BLaER1 treated with 17β-estradiol and CSF1 and Interleukin-3, amounts not matched to agents 10 nM and 100 nM (cell line): Measurements from ENCODE around the gene CCDC85A.
"Not testable (repeated sequence)": the region's sequence is repeated elsewhere in the genome, so short reads cannot be mapped to it uniquely, and the experiment has no call there.

Experiments used
- H3K27ac ChIP-seq, 11 experiments: shearing (Covaris generic); formaldehyde crosslinking; 2 replicates each; pipeline ENCODE4 v1.8.1; 2022
- H3K27me3 ChIP-seq, 11 experiments: shearing (Covaris generic); formaldehyde crosslinking; 2 replicates each; pipeline ENCODE4 v1.8.1; 2022
- H3K36me3 ChIP-seq, 11 experiments: shearing (Covaris generic); formaldehyde crosslinking; 2 replicates each; pipeline ENCODE4 v1.8.1; 2022
- H3K4me1 ChIP-seq, 10 experiments: shearing (Covaris generic); formaldehyde crosslinking; 2 replicates each; pipeline ENCODE4 v1.8.1; 2022
- H3K4me2 ChIP-seq, 11 experiments: shearing (Covaris generic); formaldehyde crosslinking; 2 replicates each; pipeline ENCODE4 v1.8.1; 2022
- H3K4me3 ChIP-seq, 10 experiments: shearing (Covaris generic); formaldehyde crosslinking; 2 replicates each; pipeline ENCODE4 v1.8.1; 2022
- H3K9ac ChIP-seq, 11 experiments: shearing (Covaris generic); formaldehyde crosslinking; 2 replicates each; pipeline ENCODE4 v1.8.1; 2022
- H3K9me3 ChIP-seq, 11 experiments: shearing (Covaris generic); formaldehyde crosslinking; replicated peaks in 1 of 11; 2 replicates each; pipeline ENCODE4 v1.8.1; 2022
- H4K20me1 ChIP-seq, 11 experiments: shearing (Covaris generic); formaldehyde crosslinking; 2 replicates each; pipeline ENCODE4 v1.8.1; 2022
- Cebpa-rat ChIP-seq, 11 experiments: shearing (Covaris generic); IDR thresholded peaks; 2 replicates each; pipeline ENCODE4 v1.8.1; 2022

CCDC85A gene

GRCh38 chr2:56183643-56184499 lies at the start of gene CCDC85A:
TSS of gene CCDC85A (plus strand) at chr2:56183990. CDS start at chr2:56184625, 635 bp downstream.
- peak within 1 kb of the TSS; percentile 67 to 79 (median 74) for H3K4me3 ChIP-seq
- peak within 1 kb of the TSS; percentile 4 to 71 (median 62); a peak in 20 of 22 replicates for H3K9ac ChIP-seq
- H3K9me3 ChIP-seq, result no peaks in the 10 kb centered on the region
- peaks cover 0 to 17% (median 0%) of the 10 kb centered on the region in 11 experiments; a peak in 5 of 22 replicates for H4K20me1 ChIP-seq
- H3K27ac ChIP-seq, result no peak within 1 kb of the TSS
- peak within 1 kb of the TSS; percentile 94 to 100 (median 99) for H3K4me2 ChIP-seq
- no peaks in the 10 kb centered on the region for H3K36me3 ChIP-seq
- H3K27me3 ChIP-seq, result peaks cover 33 to 52% (median 44%) of the 10 kb centered on the region in 11 experiments
- peaks cover 13 to 31% (median 23%) of the 10 kb centered on the region in 10 experiments; a peak in 19 of 20 replicates for H3K4me1 ChIP-seq
- TF ChIP-seq Cebpa-rat (IDR thresholded peaks at IDR 0.05), result no peak

DNA sequence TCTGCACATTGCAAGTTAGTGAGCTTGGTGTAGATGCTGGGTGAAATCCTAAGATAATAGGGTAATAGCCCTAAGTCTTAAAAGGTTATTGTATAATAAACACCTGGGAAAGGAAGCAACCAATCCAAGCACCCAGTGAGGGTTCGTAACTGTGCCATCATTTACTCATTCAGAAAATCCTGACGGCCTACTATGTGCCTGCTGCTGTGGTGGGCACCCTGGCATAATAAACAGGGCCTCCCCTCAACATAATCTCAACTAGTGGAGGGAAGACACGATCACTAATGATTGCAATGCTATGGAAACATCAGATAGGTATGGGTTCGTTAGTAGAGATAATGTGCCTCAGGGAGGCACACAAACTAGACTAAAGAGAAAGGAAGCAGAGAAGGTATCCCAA lies 48.9 kb upstream of the CCDC85A start:
- no peak overlapping the region for H3K4me3 ChIP-seq
- TF ChIP-seq Cebpa-rat (IDR thresholded peaks at IDR 0.05), result no peak
- H3K9me3 ChIP-seq, result no peaks in the 10 kb centered on the region
- H3K4me2 ChIP-seq, result peak overlapping the region in 2 of 11 experiments; percentile 48 to 53; a peak in 4 of 22 replicates
- H4K20me1 ChIP-seq, result no peaks in the 10 kb centered on the region
- peak overlapping the region in 1 of 11 experiments; percentile 52; a peak in 2 of 22 replicates for H3K27ac ChIP-seq
- no peak overlapping the region for H3K9ac ChIP-seq
- no peaks in the 10 kb centered on the region for H3K36me3 ChIP-seq
- no peaks in the 10 kb centered on the region for H3K27me3 ChIP-seq
- peaks cover 0 to 45% (median 4%) of the 10 kb centered on the region in 10 experiments; a peak in 7 of 20 replicates for H3K4me1 ChIP-seq

DNA sequence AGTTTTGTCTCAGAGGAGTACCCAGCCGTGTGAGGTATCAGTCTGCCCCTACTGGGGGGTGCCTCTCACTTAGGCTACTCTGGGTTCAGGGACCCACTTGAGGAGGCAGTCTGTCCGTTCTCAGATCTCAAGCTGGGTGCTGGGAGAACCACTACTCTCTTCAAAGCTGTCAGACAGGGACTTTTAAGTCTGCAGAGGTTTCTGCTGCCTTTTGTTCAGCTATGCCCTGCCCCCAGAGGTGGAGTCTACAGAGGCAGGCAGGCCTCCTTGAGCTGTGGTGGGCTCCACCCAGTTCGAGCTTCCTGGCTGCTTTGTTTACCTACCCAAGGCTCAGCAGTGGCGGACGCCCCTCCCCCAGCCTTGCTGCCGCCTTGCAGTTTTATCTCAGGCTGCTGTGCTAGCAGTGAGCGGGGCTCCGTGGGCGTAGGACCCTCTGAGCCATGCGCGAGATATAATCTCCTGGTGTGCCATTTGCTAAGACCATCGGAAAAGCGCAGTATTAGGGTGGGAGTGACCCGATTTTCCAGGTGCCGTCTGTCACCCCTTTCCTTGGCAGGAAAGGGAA lies 41.2 kb upstream of the CCDC85A start:
- H3K4me2 ChIP-seq, H3K27ac ChIP-seq: not testable (repeated sequence)

DNA sequence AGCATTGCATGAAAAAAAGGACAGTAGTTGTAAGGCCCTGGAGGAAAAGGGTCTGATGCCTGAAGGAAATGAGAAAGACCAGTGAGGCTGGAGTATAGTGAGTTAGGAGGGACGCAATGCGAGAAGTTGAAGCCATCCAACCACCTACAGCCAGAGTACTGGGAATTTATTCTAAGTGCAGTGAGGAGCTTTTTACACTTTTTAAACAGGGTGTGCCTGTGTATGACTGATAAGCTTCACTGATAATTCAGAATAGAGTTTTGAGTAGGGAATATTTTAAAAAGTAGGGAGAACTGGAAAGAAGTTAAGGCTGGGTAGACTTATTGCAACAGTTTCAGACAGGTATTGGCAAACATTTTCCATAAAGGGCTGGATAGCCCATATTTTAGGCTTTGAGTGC lies 35.9 kb upstream of the CCDC85A start:
- Histone ChIP-seq H4K20me1 (no peaks in the 10 kb centered on the region), H3K36me3 (no peaks in the 10 kb centered on the region), H3K9ac (no peak overlapping the region), H3K4me2 (no peak overlapping the region), H3K9me3 (peaks cover 0 to 6% (median 0%) of the 10 kb centered on the region in 11 experiments; a peak in 6 of 22 replicates), H3K4me3 (no peak overlapping the region), H3K27ac (no peak overlapping the region), H3K4me1 (no peaks in the 10 kb centered on the region), H3K27me3 (no peaks in the 10 kb centered on the region)
- no peak for TF ChIP-seq Cebpa-rat (IDR thresholded peaks at IDR 0.05)

More for the DNA sequence above, 41.2 kb upstream of the CCDC85A start:
- H3K9ac ChIP-seq, H3K27me3 ChIP-seq, H4K20me1 ChIP-seq, H3K36me3 ChIP-seq, H3K4me3 ChIP-seq, H3K4me1 ChIP-seq: not testable (repeated sequence)
- peaks cover 0 to 11% (median 0%) of the 10 kb centered on the region in 11 experiments; a peak in 6 of 22 replicates for H3K9me3 ChIP-seq

DNA sequence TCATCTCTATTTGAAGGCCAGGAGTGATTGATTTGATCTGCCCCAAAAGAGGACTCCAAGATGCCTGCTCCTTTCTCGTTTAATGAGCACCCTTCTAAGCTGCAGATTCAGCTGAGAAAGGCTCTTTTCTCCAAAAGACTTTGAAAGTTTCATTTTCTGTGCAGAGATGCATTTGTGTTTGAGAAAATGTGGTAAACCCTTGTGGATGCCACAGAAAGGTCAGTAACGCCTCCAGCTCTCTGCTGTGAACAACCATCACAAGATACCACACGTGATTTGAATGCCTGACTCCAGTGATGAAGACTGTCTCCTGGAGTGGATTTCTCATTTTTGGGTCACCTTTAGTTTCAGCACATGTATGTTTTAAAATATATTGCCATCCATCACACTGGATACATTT lies 35.0 kb upstream of the CCDC85A start:
- H3K4me3 ChIP-seq, result no peak overlapping the region
- no peak overlapping the region for H3K9ac ChIP-seq
- no peaks in the 10 kb centered on the region for H3K36me3 ChIP-seq
- H3K4me1 ChIP-seq, result no peaks in the 10 kb centered on the region
- H3K27me3 ChIP-seq, result no peaks in the 10 kb centered on the region
- no peak overlapping the region for H3K27ac ChIP-seq
- no peaks in the 10 kb centered on the region for H4K20me1 ChIP-seq
- no peaks in the 10 kb centered on the region for H3K9me3 ChIP-seq
- no peak for TF ChIP-seq Cebpa-rat (IDR thresholded peaks at IDR 0.05)
- no peak overlapping the region for H3K4me2 ChIP-seq

- no peak for TF ChIP-seq Cebpa-rat (IDR thresholded peaks at IDR 0.05)
- H3K27me3 ChIP-seq, result no peaks in the 10 kb centered on the region
- no peak overlapping the region for H3K9ac ChIP-seq
- no peaks in the 10 kb centered on the region for H3K4me1 ChIP-seq
- H3K36me3 ChIP-seq, result no peaks in the 10 kb centered on the region
- H4K20me1 ChIP-seq, result no peaks in the 10 kb centered on the region
- H3K4me3 ChIP-seq, result no peak overlapping the region
- H3K27ac ChIP-seq, result no peak overlapping the region
- no peaks in the 10 kb centered on the region for H3K9me3 ChIP-seq
- H3K4me2 ChIP-seq, result no peak overlapping the region
Measured at GRCh38 chr2:56151841-56152240, 31.9 kb upstream of the CCDC85A start.

- Histone ChIP-seq H4K20me1 (no peaks in the 10 kb centered on the region), H3K4me1 (no peaks in the 10 kb centered on the region), H3K27me3 (no peaks in the 10 kb centered on the region), H3K4me3 (no peak overlapping the region), H3K9me3 (peaks cover 0 to 6% (median 5%) of the 10 kb centered on the region in 11 experiments; a peak in 4 of 22 replicates), H3K9ac (no peak overlapping the region), H3K36me3 (no peaks in the 10 kb centered on the region), H3K4me2 (no peak overlapping the region), H3K27ac (no peak overlapping the region)
- no peak for TF ChIP-seq Cebpa-rat (IDR thresholded peaks at IDR 0.05)
Measured at GRCh38 chr2:56155188-56155587, 28.6 kb upstream of the CCDC85A start.

DNA sequence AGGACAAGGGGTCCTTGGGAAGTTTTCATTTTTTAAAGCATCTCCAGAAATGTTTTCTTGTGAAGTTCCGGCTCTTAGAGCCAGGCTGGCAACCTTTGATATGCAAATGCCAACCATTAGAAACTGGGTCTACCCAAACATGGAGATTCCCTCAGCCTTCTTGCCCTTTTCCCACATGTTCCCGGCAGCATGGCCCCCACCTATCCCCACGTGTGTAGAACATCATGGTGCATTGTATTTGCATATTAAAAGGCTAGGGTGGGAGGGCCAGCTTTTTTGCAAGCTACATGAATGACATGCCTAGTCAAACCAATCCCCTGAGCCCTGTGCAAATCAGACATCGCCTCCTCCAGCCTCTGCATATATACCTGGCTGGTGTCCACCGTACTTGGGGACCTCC lies 23.9 kb upstream of the CCDC85A start:
- H3K27me3 ChIP-seq, H3K4me3 ChIP-seq, H3K4me2 ChIP-seq, H3K9me3 ChIP-seq, H3K4me1 ChIP-seq, H3K9ac ChIP-seq, H4K20me1 ChIP-seq, H3K27ac ChIP-seq, H3K36me3 ChIP-seq: not testable (repeated sequence)

DNA sequence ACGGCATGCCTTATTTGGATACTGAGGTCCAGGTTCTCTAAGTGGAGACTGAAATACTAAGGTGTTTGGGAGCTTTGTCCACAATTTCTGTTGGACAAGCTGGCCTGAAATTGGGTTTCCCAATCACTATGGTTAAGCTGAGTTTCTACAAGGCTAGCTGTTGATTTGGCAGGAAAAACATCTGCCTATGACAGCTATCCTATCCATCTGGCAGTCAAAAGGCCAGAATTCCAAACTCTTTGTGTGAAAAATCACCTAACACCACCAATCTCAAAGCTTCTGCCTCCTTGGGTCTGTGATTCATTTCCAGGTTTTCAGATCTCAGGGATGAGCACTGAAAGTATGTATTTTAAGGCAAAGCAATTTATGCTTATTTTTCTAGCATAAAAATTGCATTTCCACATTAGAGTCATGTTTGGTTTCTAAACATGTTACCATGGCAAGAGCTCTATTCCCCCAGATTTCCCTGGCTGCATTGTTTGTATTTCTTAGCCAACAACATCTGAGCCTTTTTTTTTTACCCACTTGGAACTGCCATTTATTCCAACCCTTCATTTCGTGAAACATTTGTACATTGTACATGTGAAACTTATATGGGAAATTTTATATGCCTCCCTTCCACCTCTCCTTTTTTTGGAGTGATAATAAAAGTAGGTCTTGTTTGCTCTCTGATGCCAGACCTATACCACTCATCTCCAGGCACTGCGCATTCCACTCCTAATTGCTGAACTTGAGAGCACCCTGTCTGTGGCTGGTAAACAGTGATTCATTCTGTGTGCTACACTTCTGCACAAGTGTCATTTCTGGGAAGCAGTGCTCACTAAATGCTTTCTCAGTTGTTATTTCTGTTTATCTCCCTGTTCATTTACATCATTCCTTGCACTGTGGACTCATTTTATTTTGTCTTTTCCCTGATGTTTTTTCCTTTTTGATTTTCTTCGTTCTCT lies 15.9 kb upstream of the CCDC85A start:
- Histone ChIP-seq H3K4me2 (no peak overlapping the region), H3K9me3 (no peaks in the 10 kb centered on the region), H3K27ac (no peak overlapping the region), H3K4me1 (peaks cover 0 to 9% (median 0%) of the 10 kb centered on the region in 10 experiments; a peak in 3 of 20 replicates), H3K9ac (no peak overlapping the region), H3K27me3 (no peaks in the 10 kb centered on the region), H3K36me3 (no peaks in the 10 kb centered on the region), H3K4me3 (no peak overlapping the region), H4K20me1 (no peaks in the 10 kb centered on the region)
- no peak for TF ChIP-seq Cebpa-rat (IDR thresholded peaks at IDR 0.05)
